WTC11 (cell line): ENCODE measurements around the gene F2R. TPM values are rescaled to one million over a fixed set of nuclear protein-coding genes. Genes with fewer than 3 reads are reported as not detected.
A peak's percentile ranks its signal among the peaks of the same experiment; 100 is the strongest.

Experiments
- ATAC-seq: fragments of 200-7000 bp; cut with Tn5 transposase; 2 replicates; pipeline ENCODE4 v1.10.0; 2021; ENCODE audit warnings: mild to moderate bottlenecking, moderate library complexity
- CTCF ChIA-PET: fragments of 300-600 bp; sonication (Branson Sonifier 250); formaldehyde crosslinking; loops from one replicate; lab custom pipeline; 2021; ENCODE audit warnings: antibody characterized with exemption; lab: Charles Lee
- POLR2A ChIA-PET: fragments of 350-600 bp; sonication (Branson Sonifier 250); formaldehyde crosslinking; loops from one replicate; lab custom pipeline; 2021; ENCODE audit warnings: antibody characterized with exemption; lab: Charles Lee
- DNase-seq: peaks from one replicate; pipeline ENCODE4 v3.0.0; 2021; ENCODE audit warnings: low spot score
- H3K27ac Mint-ChIP-seq: 2 replicates; pipeline ENCODE4 v1.8.0; 2021; ENCODE audit warnings: mixed read lengths
- H3K27me3 Mint-ChIP-seq: 2 replicates; pipeline ENCODE4 v1.8.0; 2021; ENCODE audit warnings: low read depth, mild to moderate bottlenecking, moderate library complexity, mixed read lengths
- H3K36me3 Mint-ChIP-seq: 2 replicates; pipeline ENCODE4 v1.8.0; 2021; ENCODE audit warnings: mixed read lengths
- H3K4me1 Mint-ChIP-seq: 2 replicates; pipeline ENCODE4 v1.8.0; 2022; ENCODE audit warnings: mixed read lengths
- H3K4me3 Mint-ChIP-seq: 2 replicates; pipeline ENCODE4 v1.8.0; 2021; ENCODE audit warnings: mild to moderate bottlenecking, moderate library complexity, mixed read lengths
- H3K9me3 Mint-ChIP-seq: 2 replicates; pipeline ENCODE4 v1.8.0; 2021; ENCODE audit warnings: mixed read lengths
- E2F1 ChIP-seq: sonication (generic); formaldehyde crosslinking; IDR thresholded peaks from 2 replicates; pipeline ENCODE4 v1.8.0; 2022; ENCODE audit warnings: mild to moderate bottlenecking, missing genetic modification reagents
- E2F5 ChIP-seq: sonication (generic); formaldehyde crosslinking; IDR thresholded peaks from 2 replicates; pipeline ENCODE4 v1.8.1; 2022; ENCODE audit warnings: mild to moderate bottlenecking, moderate library complexity, missing genetic modification reagents
- ESRRA ChIP-seq: sonication (generic); formaldehyde crosslinking; IDR thresholded peaks from 2 replicates; pipeline ENCODE4 v1.8.1; 2022; ENCODE audit warnings: mild to moderate bottlenecking, missing genetic modification reagents, borderline replicate concordance
- GRHL2 ChIP-seq: fragments of 250-450 bp; sonication (Bioruptor Pico); IDR thresholded peaks from 2 replicates; pipeline ENCODE4 v1.8.0; 2022; ENCODE audit warnings: mild to moderate bottlenecking, moderate library complexity; ENCODE audit not compliant: insufficient replicate concordance, severe bottlenecking
- JAZF1 ChIP-seq: fragments of 250-450 bp; sonication (Bioruptor Pico); IDR thresholded peaks from 2 replicates; pipeline ENCODE4 v1.9.0; 2021; ENCODE audit warnings: moderate library complexity, mild to moderate bottlenecking, inconsistent platforms
- JUN ChIP-seq: sonication (generic); formaldehyde crosslinking; IDR thresholded peaks from 2 replicates; pipeline ENCODE4 v1.8.0; 2023; ENCODE audit warnings: mild to moderate bottlenecking, missing genetic modification reagents
- PRRX2 ChIP-seq: fragments of 250-450 bp; sonication (Bioruptor Pico); IDR thresholded peaks from 2 replicates; pipeline ENCODE4 v1.8.0; 2021; ENCODE audit warnings: mild to moderate bottlenecking
- SP1 ChIP-seq: sonication (generic); formaldehyde crosslinking; conservative IDR thresholded peaks from 2 replicates; pipeline ENCODE4 v1.8.1; 2022; ENCODE audit warnings: missing genetic modification reagents
- STAT6 ChIP-seq: sonication (generic); formaldehyde crosslinking; conservative IDR thresholded peaks from 2 replicates; pipeline ENCODE4 v1.8.1; 2023; ENCODE audit warnings: mild to moderate bottlenecking, low read depth, missing genetic modification reagents, moderate library complexity
- ZNF121 ChIP-seq: sonication (generic); formaldehyde crosslinking; IDR thresholded peaks from 2 replicates; pipeline ENCODE4 v1.8.0; 2023; ENCODE audit warnings: missing genetic modification reagents
- ZNF317 ChIP-seq: sonication (generic); formaldehyde crosslinking; IDR thresholded peaks from 2 replicates; pipeline ENCODE4 v1.8.1; 2023; ENCODE audit warnings: low read depth, mild to moderate bottlenecking, moderate library complexity, missing genetic modification reagents, borderline replicate concordance
- ZNF671 ChIP-seq: fragments of 250-450 bp; sonication (Bioruptor Pico); IDR thresholded peaks from 2 replicates; pipeline ENCODE4 v1.8.0; 2021; ENCODE audit warnings: mild to moderate bottlenecking
- total RNA-seq: library from RNA; stranded (reverse); gene quantifications from 3 replicates; pipeline ENCODE4 v1.2.3, GENCODE V29; 2021
- TF ChIP-seq, protein P1 (sequence below): sonication (generic); formaldehyde crosslinking; IDR thresholded peaks from 2 replicates; pipeline ENCODE4 v1.8.0; 2023; ENCODE audit warnings: missing genetic modification reagents
- TF ChIP-seq, protein P2 (sequence below): sonication (generic); formaldehyde crosslinking; conservative IDR thresholded peaks from 2 replicates; pipeline ENCODE4 v1.8.1; 2022; ENCODE audit warnings: mild to moderate bottlenecking, missing genetic modification reagents
- TF ChIP-seq, protein P3 (sequence below): sonication (generic); formaldehyde crosslinking; IDR thresholded peaks from 2 replicates; pipeline ENCODE4 v1.8.0; 2023; ENCODE audit warnings: missing genetic modification reagents, mild to moderate bottlenecking, borderline replicate concordance

The F2R gene
- total RNA-seq, 1 experiment from 2014 or later, result 18.4 TPM

DNA sequence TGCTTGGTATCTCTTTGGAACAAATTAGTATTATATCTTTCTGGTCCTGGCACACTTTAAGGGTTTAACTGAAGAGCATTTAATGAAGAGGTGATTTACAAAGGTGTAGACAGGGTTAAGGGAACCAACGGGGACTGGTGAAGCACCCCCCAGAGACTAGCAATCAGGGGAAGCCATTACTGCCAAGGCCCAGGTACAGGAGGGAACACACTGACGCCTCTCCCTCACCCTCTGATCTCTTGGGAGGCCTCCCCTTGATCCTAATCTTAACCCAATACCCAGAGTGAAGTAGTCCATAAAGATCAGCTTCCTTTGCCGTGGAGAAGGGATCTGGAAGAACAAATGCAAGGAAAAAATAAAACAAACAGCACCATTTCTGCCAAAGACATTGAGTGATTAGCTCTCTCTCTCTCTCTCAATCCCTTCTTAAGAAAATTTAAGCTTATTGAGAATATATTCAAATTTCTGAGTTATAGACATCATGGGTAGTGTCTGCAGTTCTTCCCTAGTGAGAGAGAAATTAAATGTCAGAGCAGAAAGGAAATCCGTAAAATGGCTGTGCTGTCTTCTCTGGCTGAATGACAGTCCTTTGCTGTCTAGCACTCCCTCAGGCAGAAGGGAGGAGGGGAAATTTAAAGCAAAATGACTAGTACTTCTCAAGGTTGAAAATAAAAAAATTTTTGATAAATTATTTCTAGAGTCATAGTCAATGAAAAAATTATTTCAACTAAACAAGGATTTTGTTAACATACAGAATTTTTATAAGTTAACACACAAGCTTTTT is 20.0 kb downstream of the F2R start:
- ChIA-PET CTCF (interaction anchor here (2.1 kb wide), 1 partner anchor 39 kb away, joined by 6 read pairs; no protein-coding TSS in a partner anchor), POLR2A (interaction anchor here (0.6 kb wide), 1 partner anchor 47 kb away, joined by 3 read pairs; no protein-coding TSS in a partner anchor)
- no peak overlapping the region for H3K4me3 Mint-ChIP-seq

GRCh38 chr5:76736679-76737556 is 21.0 kb downstream of the F2R start:
- TF ChIP-seq SP1 (CRISPR knock-in tag), result no peak
- TF ChIP-seq PRRX2 (CRISPR knock-in tag), result no peak
- peak; percentile 65; the same call in 1 of the 2 replicates for TF ChIP-seq ZNF121 (CRISPR knock-in tag)
- no peak for TF ChIP-seq E2F5 (CRISPR knock-in tag)
- no peak overlapping the region; the same call in 1 of the 2 replicates for H3K27ac Mint-ChIP-seq
- DNase-seq (no peak), ATAC-seq (no peak)
- CTCF ChIA-PET, result interaction anchor here (2.1 kb wide), 1 partner anchor 38 kb away, joined by 6 read pairs; no protein-coding TSS in a partner anchor
- no peaks in the 10 kb centered on the region for H3K9me3 Mint-ChIP-seq
- no peaks in the 10 kb centered on the region for H3K27me3 Mint-ChIP-seq
- H3K36me3 Mint-ChIP-seq, result peaks cover 12% of the 10 kb centered on the region; the same call in 1 of the 2 replicates
- H3K4me1 Mint-ChIP-seq, result peaks cover 7% of the 10 kb centered on the region
- POLR2A ChIA-PET, result no interaction called here
- no peak overlapping the region for H3K4me3 Mint-ChIP-seq

More for the DNA sequence above, 20.0 kb downstream of the F2R start:
- Mint-ChIP-seq H3K9me3 (no peaks in the 10 kb centered on the region), H3K27ac (peak overlapping the region; percentile 7; the same call in 1 of the 2 replicates), H3K4me1 (peaks cover 7% of the 10 kb centered on the region), H3K36me3 (peaks cover 12% of the 10 kb centered on the region), H3K27me3 (no peaks in the 10 kb centered on the region)
- DNase-seq (no peak), ATAC-seq (no peak)
- TF ChIP-seq ZNF671 (CRISPR knock-in tag) (no peak), PRRX2 (CRISPR knock-in tag) (no peak)

GRCh38 chr5:76737846-76738245 is 21.9 kb downstream of the F2R start:
- no peaks in the 10 kb centered on the region for H3K27me3 Mint-ChIP-seq
- ATAC-seq, result no peak
- ChIA-PET CTCF (interaction anchor here (2.1 kb wide), 1 partner anchor 37 kb away, joined by 6 read pairs; no protein-coding TSS in a partner anchor), POLR2A (no interaction called here)
- H3K27ac Mint-ChIP-seq, result no peak overlapping the region
- H3K4me1 Mint-ChIP-seq, result peaks cover 7% of the 10 kb centered on the region
- peaks cover 7% of the 10 kb centered on the region; the same call in 1 of the 2 replicates for H3K36me3 Mint-ChIP-seq
- no peak for DNase-seq
- H3K4me3 Mint-ChIP-seq, result no peak overlapping the region
- H3K9me3 Mint-ChIP-seq, result no peaks in the 10 kb centered on the region
- TF ChIP-seq ZNF317 (CRISPR knock-in tag), result no peak
- no peak for TF ChIP-seq STAT6 (CRISPR knock-in tag)
- no peak for TF ChIP-seq E2F1
- TF ChIP-seq, protein P1, sequence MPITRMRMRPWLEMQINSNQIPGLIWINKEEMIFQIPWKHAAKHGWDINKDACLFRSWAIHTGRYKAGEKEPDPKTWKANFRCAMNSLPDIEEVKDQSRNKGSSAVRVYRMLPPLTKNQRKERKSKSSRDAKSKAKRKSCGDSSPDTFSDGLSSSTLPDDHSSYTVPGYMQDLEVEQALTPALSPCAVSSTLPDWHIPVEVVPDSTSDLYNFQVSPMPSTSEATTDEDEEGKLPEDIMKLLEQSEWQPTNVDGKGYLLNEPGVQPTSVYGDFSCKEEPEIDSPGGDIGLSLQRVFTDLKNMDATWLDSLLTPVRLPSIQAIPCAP, result no peak
- TF ChIP-seq, protein P2, sequence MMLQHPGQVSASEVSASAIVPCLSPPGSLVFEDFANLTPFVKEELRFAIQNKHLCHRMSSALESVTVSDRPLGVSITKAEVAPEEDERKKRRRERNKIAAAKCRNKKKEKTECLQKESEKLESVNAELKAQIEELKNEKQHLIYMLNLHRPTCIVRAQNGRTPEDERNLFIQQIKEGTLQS (CRISPR knock-in tag), result no peak
- no peak for TF ChIP-seq JUN (CRISPR knock-in tag)
- no peak for TF ChIP-seq GRHL2 (CRISPR knock-in tag)
- TF ChIP-seq, protein P3, sequence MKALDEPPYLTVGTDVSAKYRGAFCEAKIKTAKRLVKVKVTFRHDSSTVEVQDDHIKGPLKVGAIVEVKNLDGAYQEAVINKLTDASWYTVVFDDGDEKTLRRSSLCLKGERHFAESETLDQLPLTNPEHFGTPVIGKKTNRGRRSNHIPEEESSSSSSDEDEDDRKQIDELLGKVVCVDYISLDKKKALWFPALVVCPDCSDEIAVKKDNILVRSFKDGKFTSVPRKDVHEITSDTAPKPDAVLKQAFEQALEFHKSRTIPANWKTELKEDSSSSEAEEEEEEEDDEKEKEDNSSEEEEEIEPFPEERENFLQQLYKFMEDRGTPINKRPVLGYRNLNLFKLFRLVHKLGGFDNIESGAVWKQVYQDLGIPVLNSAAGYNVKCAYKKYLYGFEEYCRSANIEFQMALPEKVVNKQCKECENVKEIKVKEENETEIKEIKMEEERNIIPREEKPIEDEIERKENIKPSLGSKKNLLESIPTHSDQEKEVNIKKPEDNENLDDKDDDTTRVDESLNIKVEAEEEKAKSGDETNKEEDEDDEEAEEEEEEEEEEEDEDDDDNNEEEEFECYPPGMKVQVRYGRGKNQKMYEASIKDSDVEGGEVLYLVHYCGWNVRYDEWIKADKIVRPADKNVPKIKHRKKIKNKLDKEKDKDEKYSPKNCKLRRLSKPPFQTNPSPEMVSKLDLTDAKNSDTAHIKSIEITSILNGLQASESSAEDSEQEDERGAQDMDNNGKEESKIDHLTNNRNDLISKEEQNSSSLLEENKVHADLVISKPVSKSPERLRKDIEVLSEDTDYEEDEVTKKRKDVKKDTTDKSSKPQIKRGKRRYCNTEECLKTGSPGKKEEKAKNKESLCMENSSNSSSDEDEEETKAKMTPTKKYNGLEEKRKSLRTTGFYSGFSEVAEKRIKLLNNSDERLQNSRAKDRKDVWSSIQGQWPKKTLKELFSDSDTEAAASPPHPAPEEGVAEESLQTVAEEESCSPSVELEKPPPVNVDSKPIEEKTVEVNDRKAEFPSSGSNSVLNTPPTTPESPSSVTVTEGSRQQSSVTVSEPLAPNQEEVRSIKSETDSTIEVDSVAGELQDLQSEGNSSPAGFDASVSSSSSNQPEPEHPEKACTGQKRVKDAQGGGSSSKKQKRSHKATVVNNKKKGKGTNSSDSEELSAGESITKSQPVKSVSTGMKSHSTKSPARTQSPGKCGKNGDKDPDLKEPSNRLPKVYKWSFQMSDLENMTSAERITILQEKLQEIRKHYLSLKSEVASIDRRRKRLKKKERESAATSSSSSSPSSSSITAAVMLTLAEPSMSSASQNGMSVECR (CRISPR knock-in tag), result no peak
- TF ChIP-seq JAZF1 (CRISPR knock-in tag), result no peak
- TF ChIP-seq ESRRA (CRISPR knock-in tag), result no peak
